Mesodermal cell (in vitro differentiated cells): ENCODE measurements around the gene NBAS.

Source experiments
- H3K27ac ChIP-seq: 2 replicates; pipeline ENCODE4 v1.7.0; 2013; ENCODE audit warnings: mild to moderate bottlenecking, low read depth, low read length, moderate library complexity; ENCODE audit not compliant: severe bottlenecking
- H3K36me3 ChIP-seq: 2 replicates; pipeline ENCODE4 v1.7.1; 2013; ENCODE audit warnings: mild to moderate bottlenecking, low read length, moderate library complexity; ENCODE audit not compliant: control insufficient read depth, insufficient read depth
- H3K4me1 ChIP-seq: one replicate; pipeline ENCODE4 v1.7.1; 2013; ENCODE audit warnings: mild to moderate bottlenecking, low read length; ENCODE audit not compliant: insufficient read depth, control insufficient read depth, poor library complexity, severe bottlenecking
- H3K4me3 ChIP-seq: 2 replicates; pipeline ENCODE4 v1.7.0; 2013; ENCODE audit warnings: low read length, control low read depth, mild to moderate bottlenecking; ENCODE audit not compliant: insufficient read depth, poor library complexity, severe bottlenecking; ENCODE audit errors: extremely low read depth
- H3K9me3 ChIP-seq: 2 replicates; pipeline ENCODE4 v1.7.1; 2013; ENCODE audit warnings: mild to moderate bottlenecking, low read length, moderate library complexity; ENCODE audit not compliant: control insufficient read depth
- WGBS, 2 experiments: methylation state at CpG; one replicate each; pipeline ENCODE4 v1.1.5; 2013; ENCODE audit warnings: missing lambda C conversion rate in 2 of 2; ENCODE audit not compliant: insufficient coverage in 2 of 2; 5-methylcytosine and 5-hydroxymethylcytosine counted together

NBAS gene

DNA sequence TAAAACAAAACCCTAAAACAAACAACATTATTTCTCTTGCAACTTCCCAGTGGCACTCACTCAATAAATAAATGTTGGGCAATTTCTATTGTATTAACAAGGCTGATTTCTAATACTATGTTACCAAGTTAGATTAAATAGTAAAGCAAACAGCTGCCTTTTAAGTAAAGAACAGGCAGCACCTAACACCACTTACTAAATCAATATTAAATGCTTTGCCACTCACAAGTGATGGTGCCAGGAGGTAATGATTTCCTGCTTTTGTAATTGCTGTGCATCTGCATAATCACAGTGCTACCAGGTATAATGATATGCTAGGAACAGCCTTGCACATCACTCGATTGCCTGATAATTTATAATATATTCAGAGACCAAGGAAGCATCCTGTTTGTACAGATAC is 276.5 kb downstream of the NBAS start:
- WGBS, 2 experiments: no CpG with 5 or more reads among the region's 1 CpG
- peaks cover 30% of the 10 kb centered on the region for H3K36me3 ChIP-seq
- H3K9me3 ChIP-seq: no peaks in the 10 kb centered on the region
- H3K27ac ChIP-seq: no peak overlapping the region
- no peak overlapping the region for H3K4me3 ChIP-seq
- no peaks in the 10 kb centered on the region for H3K4me1 ChIP-seq

GRCh38 chr2:15281681-15282080 is 279.5 kb downstream of the NBAS start:
- peaks cover 16% of the 10 kb centered on the region for H3K36me3 ChIP-seq
- 100% methylated on average over 1 of the region's 2 CpGs; no CpG with 5 or more reads in 1 of the 2 experiments for WGBS, 2 experiments
- no peak overlapping the region for H3K4me3 ChIP-seq
- H3K9me3 ChIP-seq: no peaks in the 10 kb centered on the region
- no peaks in the 10 kb centered on the region for H3K4me1 ChIP-seq
- H3K27ac ChIP-seq: no peak overlapping the region

DNA sequence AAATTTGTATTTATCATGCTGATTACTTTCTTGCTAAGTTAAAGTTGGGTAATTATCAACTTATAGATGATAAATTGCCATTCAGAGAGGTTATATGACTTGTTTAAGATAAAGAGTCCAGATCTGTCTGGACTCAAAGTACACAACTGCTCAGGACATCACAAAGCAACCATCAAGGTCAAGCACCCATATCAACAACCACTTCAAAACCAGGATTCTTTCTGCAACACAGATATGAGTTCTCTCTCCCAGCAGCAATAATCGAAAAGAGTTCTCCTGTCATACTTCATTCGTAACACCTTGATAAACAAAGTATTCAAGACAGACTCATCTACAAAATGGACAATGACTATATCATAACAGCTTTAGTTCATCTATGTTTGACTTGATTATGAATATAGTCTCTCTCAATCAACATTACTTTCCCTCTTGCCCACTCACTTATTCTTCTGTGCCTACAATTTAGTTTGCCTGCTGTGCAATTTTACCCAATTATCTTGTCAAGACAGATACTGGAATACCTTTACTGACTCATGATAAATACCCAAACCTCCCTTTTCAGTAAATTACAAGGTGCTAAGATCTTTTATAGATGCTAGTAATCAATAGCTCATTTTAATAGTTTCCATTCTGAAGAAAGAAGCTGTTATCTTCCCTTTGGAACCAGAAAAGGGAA is 281.8 kb downstream of the NBAS start:
- no peaks in the 10 kb centered on the region for H3K9me3 ChIP-seq
- no peaks in the 10 kb centered on the region for H3K4me1 ChIP-seq
- WGBS, 2 experiments: 92% methylated on average over 2 of the region's 2 CpGs; no CpG with 5 or more reads in 1 of the 2 experiments
- H3K36me3 ChIP-seq: peaks cover 21% of the 10 kb centered on the region
- H3K4me3 ChIP-seq: no peak overlapping the region
- no peak overlapping the region for H3K27ac ChIP-seq

DNA sequence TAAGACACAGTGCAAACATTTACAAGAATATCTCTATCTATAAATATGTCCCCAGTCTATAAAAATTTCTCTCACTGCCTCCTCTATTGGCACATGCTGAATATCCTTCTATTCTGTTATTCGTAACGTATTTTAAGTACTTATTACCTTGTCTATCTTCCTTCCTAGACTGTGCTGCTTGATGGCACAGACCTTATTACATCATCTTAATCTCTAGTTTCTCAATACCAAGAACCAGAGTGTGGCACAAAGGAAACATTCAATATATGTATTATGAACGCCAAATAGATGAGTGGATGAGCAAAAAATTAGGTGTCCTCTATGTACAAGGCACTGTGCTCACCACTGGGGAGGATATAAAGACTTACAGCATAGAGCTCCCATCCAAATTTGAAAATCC is 282.8 kb downstream of the NBAS start:
- no peaks in the 10 kb centered on the region for H3K4me1 ChIP-seq
- peaks cover 24% of the 10 kb centered on the region for H3K36me3 ChIP-seq
- no peak overlapping the region for H3K4me3 ChIP-seq
- 94 to 100% methylated on average over 2 of the region's 3 CpGs for WGBS, 2 experiments
- no peak overlapping the region for H3K27ac ChIP-seq
- H3K9me3 ChIP-seq: no peaks in the 10 kb centered on the region

- 100% methylated on average over 2 of the region's 2 CpGs for WGBS, 2 experiments
- Histone ChIP-seq H3K4me3 (no peak overlapping the region), H3K4me1 (peaks cover 2% of the 10 kb centered on the region), H3K27ac (no peak overlapping the region), H3K36me3 (peaks cover 20% of the 10 kb centered on the region), H3K9me3 (no peaks in the 10 kb centered on the region)
These were observed 285.8 kb downstream of the NBAS start for GRCh38 chr2:15275346-15275745.

GRCh38 chr2:15273452-15273851 is 287.7 kb downstream of the NBAS start:
- no peak overlapping the region for H3K27ac ChIP-seq
- H3K4me1 ChIP-seq: peaks cover 2% of the 10 kb centered on the region
- H3K4me3 ChIP-seq: no peak overlapping the region
- H3K36me3 ChIP-seq: peaks cover 23% of the 10 kb centered on the region
- no peaks in the 10 kb centered on the region for H3K9me3 ChIP-seq
- WGBS, 2 experiments: 80% methylated on average over 1 of the region's 1 CpG; no CpG with 5 or more reads in 1 of the 2 experiments

GRCh38 chr2:15272942-15273341 is 288.2 kb downstream of the NBAS start:
- H3K27ac ChIP-seq: no peak overlapping the region
- WGBS, 2 experiments: 92 to 100% methylated on average over 2 to 4 of the region's 4 CpGs

DNA sequence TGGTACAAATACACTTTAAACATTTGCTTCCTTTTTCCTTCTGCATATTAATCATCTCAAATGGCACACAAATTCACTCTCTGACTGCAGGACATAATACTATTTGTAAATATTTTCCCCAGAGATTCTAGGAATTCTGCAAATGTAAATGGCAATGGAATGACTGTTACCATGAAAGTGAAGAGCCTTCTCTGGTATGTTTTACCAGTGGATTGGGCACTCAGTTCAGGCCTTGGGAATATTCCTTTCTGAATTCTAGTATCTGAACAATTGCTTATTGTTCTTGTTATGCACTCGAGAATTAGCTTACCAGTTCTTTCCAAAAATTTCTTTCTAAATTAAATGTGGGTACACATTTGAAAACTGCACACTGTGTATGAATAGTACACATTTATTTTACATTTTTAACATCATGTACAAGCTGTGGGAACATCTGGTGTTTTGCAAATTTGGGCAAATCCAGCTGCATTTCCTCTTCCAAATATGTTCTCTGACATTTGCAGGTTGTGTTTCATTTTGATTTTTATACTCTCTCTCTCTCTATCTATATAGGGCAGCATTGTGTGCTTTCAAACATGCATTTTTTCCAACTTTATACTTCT is 289.1 kb downstream of the NBAS start:
- H3K4me3 ChIP-seq: no peak overlapping the region
- peaks cover 2% of the 10 kb centered on the region for H3K4me1 ChIP-seq
- H3K36me3 ChIP-seq: peaks cover 23% of the 10 kb centered on the region
- no peaks in the 10 kb centered on the region for H3K9me3 ChIP-seq
- no CpG with 5 or more reads among the region's 1 CpG for WGBS, 2 experiments
- H3K27ac ChIP-seq: no peak overlapping the region

More at GRCh38 chr2:15272942-15273341, 288.2 kb downstream of the NBAS start:
- Histone ChIP-seq H3K36me3 (peaks cover 23% of the 10 kb centered on the region), H3K4me1 (peaks cover 2% of the 10 kb centered on the region), H3K9me3 (no peaks in the 10 kb centered on the region), H3K4me3 (no peak overlapping the region)

DNA sequence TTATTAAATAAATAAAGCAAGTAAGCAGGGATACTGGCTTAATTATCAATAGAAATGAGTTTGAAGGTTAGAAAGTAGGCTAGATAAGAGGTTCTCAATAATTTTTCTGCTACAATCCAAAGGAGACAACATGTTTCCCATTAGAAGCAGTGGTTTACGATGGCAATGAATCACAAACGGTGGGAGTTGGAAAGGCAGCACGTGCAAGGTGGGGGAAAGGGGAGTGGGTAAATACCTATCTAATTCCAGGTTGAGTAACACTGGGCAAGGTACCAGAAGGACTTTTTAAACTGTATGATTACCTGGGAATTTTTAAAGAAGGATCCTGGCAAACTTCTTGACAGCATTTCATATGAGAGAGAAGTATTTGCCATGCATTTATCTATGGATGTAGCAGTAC is 289.9 kb downstream of the NBAS start:
- peaks cover 2% of the 10 kb centered on the region for H3K4me1 ChIP-seq
- H3K4me3 ChIP-seq: no peak overlapping the region
- H3K9me3 ChIP-seq: no peaks in the 10 kb centered on the region
- H3K27ac ChIP-seq: no peak overlapping the region
- H3K36me3 ChIP-seq: peaks cover 19% of the 10 kb centered on the region
- WGBS, 2 experiments: 74 to 90% methylated on average over 3 of the region's 3 CpGs

DNA sequence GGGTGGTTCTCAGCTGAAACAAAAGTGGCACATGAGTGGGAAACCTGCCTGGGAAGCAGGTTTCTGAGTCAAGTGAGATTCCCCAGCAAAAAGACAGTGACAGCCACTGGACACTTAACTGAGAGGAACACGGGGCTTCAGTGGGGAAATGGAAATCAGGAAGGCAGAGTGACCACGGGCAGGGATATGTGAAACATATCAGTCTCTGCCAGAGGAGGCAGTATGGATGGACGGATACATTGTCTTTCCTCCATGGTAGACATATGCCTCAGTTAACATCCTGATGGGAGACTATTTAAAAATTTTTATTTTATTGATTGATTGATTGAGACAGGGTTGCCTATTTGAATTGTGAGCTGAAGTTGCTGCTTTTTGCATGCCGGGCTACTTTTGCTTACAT is 292.1 kb downstream of the NBAS start:
- 89 to 93% methylated on average over 2 to 3 of the region's 4 CpGs for WGBS, 2 experiments
- Histone ChIP-seq H3K27ac (no peak overlapping the region), H3K4me3 (no peak overlapping the region), H3K9me3 (no peaks in the 10 kb centered on the region), H3K4me1 (peaks cover 2% of the 10 kb centered on the region), H3K36me3 (peaks cover 4% of the 10 kb centered on the region)

DNA sequence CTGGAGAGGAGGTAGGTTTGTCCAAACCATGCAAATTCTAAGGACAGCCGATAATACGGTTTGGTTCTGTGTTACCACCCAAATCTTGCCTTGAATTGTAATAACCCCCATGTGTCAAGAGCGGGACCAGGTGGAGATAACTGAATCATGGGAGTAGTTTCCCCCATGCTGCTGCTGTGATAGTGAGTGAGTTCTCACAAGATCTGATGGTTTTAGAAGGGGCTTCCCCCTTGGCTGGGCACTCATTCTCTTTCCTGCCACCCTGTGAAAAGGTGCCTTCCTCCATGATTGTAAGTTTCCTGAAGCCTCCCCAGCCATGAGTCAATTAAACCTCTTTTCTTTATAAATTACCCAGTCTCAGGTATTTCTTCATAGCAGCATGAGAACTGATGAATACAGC is 295.2 kb downstream of the NBAS start:
- Histone ChIP-seq H3K27ac (no peak overlapping the region), H3K4me3 (no peak overlapping the region), H3K9me3 (no peaks in the 10 kb centered on the region), H3K4me1 (no peaks in the 10 kb centered on the region), H3K36me3 (peaks cover 3% of the 10 kb centered on the region)
- 95% methylated on average over 2 of the region's 3 CpGs; no CpG with 5 or more reads in 1 of the 2 experiments for WGBS, 2 experiments
